Measurements from ENCODE around the gene APOL1.

GRCh38 chr22:36316419-36316818 lies 63.5 kb downstream of the APOL1 start:
- TF ChIP-seq CTCF (IDR thresholded peaks at IDR 0.05) = no peak
- no peak for TF ChIP-seq POLR2A (IDR thresholded peaks at IDR 0.05)
